ENCODE results near the gene B3GNT9.
A peak's percentile ranks its signal among the peaks of the same experiment; 100 is the strongest.

Gene B3GNT9

GRCh38 chr16:67174706-67175231 lies 24.0 kb upstream of the B3GNT9 start:
- DNase-seq (ENCODE audit: extremely low read depth, low read depth), result no peak
- H3K4me3 ChIP-seq (replicated peaks; ENCODE audit: low read depth, low read length), result peak overlapping the region; percentile 43
- no peak for TF ChIP-seq CTCF (IDR thresholded peaks at IDR 0.05; ENCODE audit: low read depth, low read length, missing control alignments)

GRCh38 chr16:67173808-67174705 lies 23.3 kb upstream of the B3GNT9 start:
- H3K4me3 ChIP-seq (replicated peaks; ENCODE audit: low read depth, low read length), result peak overlapping the region; percentile 43
- no peak for TF ChIP-seq CTCF (IDR thresholded peaks at IDR 0.05; ENCODE audit: low read depth, low read length, missing control alignments)
- DNase-seq (ENCODE audit: extremely low read depth, low read depth), result no peak

GRCh38 chr16:67173323-67173722 lies 22.5 kb upstream of the B3GNT9 start:
- DNase-seq (ENCODE audit: extremely low read depth, low read depth), result no peak
- TF ChIP-seq CTCF (IDR thresholded peaks at IDR 0.05; ENCODE audit: low read depth, low read length, missing control alignments), result no peak
- H3K4me3 ChIP-seq (replicated peaks; ENCODE audit: low read depth, low read length), result peak overlapping the region; percentile 43

GRCh38 chr16:67170949-67171649 lies 20.3 kb upstream of the B3GNT9 start:
- peak overlapping the region; percentile 42 for H3K4me3 ChIP-seq (replicated peaks; ENCODE audit: low read depth, low read length)
- DNase-seq (ENCODE audit: extremely low read depth, low read depth), result no peak
- no peak for TF ChIP-seq CTCF (IDR thresholded peaks at IDR 0.05; ENCODE audit: low read depth, low read length, missing control alignments)

- peak within 1 kb of the TSS; percentile 42 for H3K4me3 ChIP-seq (replicated peaks; ENCODE audit: low read depth, low read length)
- no peak for DNase-seq (ENCODE audit: extremely low read depth, low read depth)
- TF ChIP-seq CTCF (IDR thresholded peaks at IDR 0.05; ENCODE audit: low read depth, low read length, missing control alignments), result no peak
Observed at GRCh38 chr16:67170168-67170948, 19.6 kb upstream of the B3GNT9 start, which contains the start of gene NOL3. NOL3 (plus strand) TSS chr16:67170538.

GRCh38 chr16:67169642-67170167 lies 18.9 kb upstream of the B3GNT9 start:
- DNase-seq (ENCODE audit: extremely low read depth, low read depth), result no peak
- H3K4me3 ChIP-seq (replicated peaks; ENCODE audit: low read depth, low read length), result peak overlapping the region; percentile 42
- TF ChIP-seq CTCF (IDR thresholded peaks at IDR 0.05; ENCODE audit: low read depth, low read length, missing control alignments), result peak; percentile 80

Data from HFF-Myc (cell line).